ENCODE results near the gene PEX10. TPM values are rescaled to one million over a fixed set of nuclear protein-coding genes. Genes with fewer than 3 reads are reported as not detected.

Gene PEX10
- total RNA-seq, 2 donors from 2014 or later: 18.1 to 26.5 TPM

GRCh38 chr1:2403273-2403672 lies 9.1 kb downstream of the PEX10 start:
- Histone ChIP-seq H3K4me1 (no peaks in the 10 kb centered on the region), H3K27ac (no peak overlapping the region), H3K27me3 (no peaks in the 10 kb centered on the region), H3K36me3 (replicated peaks in 1 of 2; ENCODE audit: insufficient read depth in 1 of 2, low read depth in 2 of 2) (peaks cover 0 to 38% of the 10 kb centered on the region in 2 donors), H3K9me3 (no peaks in the 10 kb centered on the region), H3K4me3 (no peak overlapping the region)
- TF ChIP-seq POLR2A (IDR thresholded peaks at IDR 0.05) (no peak), CTCF (IDR thresholded peaks at IDR 0.05) (no peak)
- 86 to 87% methylated on average over 19 of the region's 19 CpGs for WGBS, 2 donors
- intact Hi-C loops (cut with DNase I): loop anchor here (5.0 kb wide), 1 partner anchor 119 kb away; no protein-coding TSS in a partner anchor
- ATAC-seq (no peak), DNase-seq (no peak)

- no peak for ATAC-seq
- Histone ChIP-seq H3K4me3 (no peak overlapping the region), H3K27ac (no peak overlapping the region), H3K9me3 (no peaks in the 10 kb centered on the region), H3K27me3 (no peaks in the 10 kb centered on the region), H3K4me1 (no peaks in the 10 kb centered on the region), H3K36me3 (replicated peaks in 1 of 2; ENCODE audit: insufficient read depth in 1 of 2, low read depth in 2 of 2) (peaks cover 0 to 45% of the 10 kb centered on the region in 2 donors)
- TF ChIP-seq POLR2A (IDR thresholded peaks at IDR 0.05) (no peak), CTCF (IDR thresholded peaks at IDR 0.05) (no peak)
- intact Hi-C loops (cut with DNase I): loop anchor here (5.0 kb wide), 1 partner anchor 120 kb away; no protein-coding TSS in a partner anchor
- no peak for DNase-seq
- WGBS, 2 donors: 87 to 91% methylated on average over 13 to 23 of the region's 23 CpGs
These were observed 9.9 kb downstream of the PEX10 start for GRCh38 chr1:2402420-2402819.

- Histone ChIP-seq H3K4me1 (no peaks in the 10 kb centered on the region), H3K36me3 (replicated peaks in 1 of 2; ENCODE audit: insufficient read depth in 1 of 2, low read depth in 2 of 2) (peaks cover 0 to 50% of the 10 kb centered on the region in 2 donors), H3K9me3 (no peaks in the 10 kb centered on the region), H3K4me3 (no peak overlapping the region), H3K27me3 (no peaks in the 10 kb centered on the region), H3K27ac (no peak overlapping the region)
- DNase-seq (no peak), ATAC-seq (no peak)
- TF ChIP-seq POLR2A (IDR thresholded peaks at IDR 0.05) (no peak), CTCF (IDR thresholded peaks at IDR 0.05) (no peak)
- WGBS, 2 donors: 88 to 90% methylated on average over 11 to 13 of the region's 14 CpGs
- intact Hi-C loops (cut with DNase I): loop anchor here (5.0 kb wide), 1 partner anchor 121 kb away; no protein-coding TSS in a partner anchor
These were observed 11.3 kb downstream of the PEX10 start for GRCh38 chr1:2400950-2401649.

GRCh38 chr1:2400576-2400909 lies 11.8 kb downstream of the PEX10 start:
- no peak for TF ChIP-seq POLR2A (IDR thresholded peaks at IDR 0.05)
- TF ChIP-seq CTCF (IDR thresholded peaks at IDR 0.05): no peak
- Histone ChIP-seq H3K27ac (no peak overlapping the region), H3K9me3 (no peaks in the 10 kb centered on the region), H3K36me3 (replicated peaks in 1 of 2; ENCODE audit: insufficient read depth in 1 of 2, low read depth in 2 of 2) (peaks cover 0 to 50% of the 10 kb centered on the region in 2 donors), H3K27me3 (no peaks in the 10 kb centered on the region), H3K4me3 (no peak overlapping the region), H3K4me1 (no peaks in the 10 kb centered on the region)
- intact Hi-C loops (cut with DNase I): loop anchor here (5.0 kb wide), 1 partner anchor 122 kb away; no protein-coding TSS in a partner anchor
- no peak for ATAC-seq
- no peak for DNase-seq
- WGBS, 2 donors: 79 to 87% methylated on average over 10 of the region's 10 CpGs
